K562 (cell line): ENCODE measurements around the gene FCHSD1. TPM values are rescaled to one million over a fixed set of nuclear protein-coding genes. Genes with fewer than 3 reads are reported as not detected.

Experiments
- CBFB ChIP-seq: sonication (generic); formaldehyde crosslinking; IDR thresholded peaks from 2 replicates; pipeline ENCODE4 v1.4.0; 2020; ENCODE audit warnings: mild to moderate bottlenecking, missing genetic modification reagents
- CBX3 ChIP-seq, 2 experiments: IDR thresholded peaks; 1 replicate in 1 of 2; 2 replicates in 1 of 2; pipeline ENCODE4 v1.6.1; 2012; ENCODE audit warnings: inconsistent platforms in 2 of 2, low read length in 2 of 2, borderline replicate concordance in 1 of 2, control low read depth in 1 of 2
- CEBPG ChIP-seq, 3 experiments: fragments of 200-800 bp in 1 of 3; sonication (Bioruptor generic) in 1 of 3; sonication (generic) in 1 of 3; formaldehyde crosslinking in 1 of 3; IDR thresholded peaks in 2 of 3; conservative IDR thresholded peaks in 1 of 3; 2 replicates each; pipeline versions ENCODE4 v1.6.1 to v1.8.0; 2016 to 2022; ENCODE audit warnings: missing compliant biosample characterization in 2 of 3, missing genetic modification characterization in 2 of 3, mild to moderate bottlenecking in 1 of 3, missing genetic modification reagents in 1 of 3
- CHAMP1 ChIP-seq: fragments of 450-650 bp; IDR thresholded peaks from 2 replicates; pipeline ENCODE4 v1.6.1; 2016; ENCODE audit warnings: mild to moderate bottlenecking
- CSDE1 ChIP-seq, 2 experiments: fragments of 450-650 bp; IDR thresholded peaks; 2 replicates each; pipeline ENCODE4 v1.6.1; 2016; ENCODE audit warnings: mild to moderate bottlenecking in 1 of 2
- HEY1 ChIP-seq: fragments of 250-450 bp; sonication (Bioruptor Pico); IDR thresholded peaks from 2 replicates; pipeline ENCODE4 v1.5.0; 2020; ENCODE audit warnings: mild to moderate bottlenecking, moderate library complexity, borderline replicate concordance
- MAFG ChIP-seq: fragments of 450-650 bp; conservative IDR thresholded peaks from 2 replicates; pipeline ENCODE4 v1.6.1; 2016; ENCODE audit warnings: missing genetic modification characterization, missing compliant biosample characterization
- PPARD ChIP-seq: fragments of 250-450 bp; sonication (Bioruptor Pico); IDR thresholded peaks from 2 replicates; pipeline ENCODE4 v1.8.0; 2022; ENCODE audit warnings: inconsistent platforms, mild to moderate bottlenecking, moderate library complexity
- RUNX1 ChIP-seq: sonication (generic); IDR thresholded peaks from 2 replicates; pipeline ENCODE4 v1.6.1; 2016; ENCODE audit warnings: antibody characterized with exemption, low read depth
- SREBF2 ChIP-seq: sonication (generic); formaldehyde crosslinking; IDR thresholded peaks from 2 replicates; pipeline ENCODE4 v1.4.0; 2020; ENCODE audit warnings: mild to moderate bottlenecking, missing genetic modification reagents
- TCF3 ChIP-seq: sonication (generic); formaldehyde crosslinking; IDR thresholded peaks from 2 replicates; pipeline ENCODE4 v1.4.0; 2020; ENCODE audit warnings: mild to moderate bottlenecking, missing genetic modification reagents
- TEAD2 ChIP-seq: fragments of 450-650 bp; IDR thresholded peaks from 2 replicates; pipeline ENCODE4 v1.6.1; 2016; ENCODE audit warnings: missing genetic modification characterization, control low read depth, missing compliant biosample characterization
- ZFP1 ChIP-seq: fragments of 450-650 bp; formaldehyde crosslinking; IDR thresholded peaks from 2 replicates; pipeline ENCODE4 v1.4.0; 2020; ENCODE audit warnings: mild to moderate bottlenecking, mixed read lengths
- ZNF184 ChIP-seq: sonication (generic); formaldehyde crosslinking; IDR thresholded peaks from 2 replicates; pipeline ENCODE4 v1.5.0; 2020; ENCODE audit warnings: missing genetic modification reagents
- ZNF354B ChIP-seq: fragments of 250-450 bp; sonication (Bioruptor Pico); IDR thresholded peaks from 2 replicates; pipeline ENCODE4 v1.4.0; 2020
- ZNF764 ChIP-seq: fragments of 250-450 bp; sonication (Bioruptor Pico); IDR thresholded peaks from 2 replicates; pipeline ENCODE4 v1.4.0; 2020; ENCODE audit warnings: low read depth, mild to moderate bottlenecking, moderate library complexity
- ZNF79 ChIP-seq: fragments of 250-450 bp; sonication (Bioruptor Pico); IDR thresholded peaks from 2 replicates; pipeline ENCODE4 v1.4.0; 2020; ENCODE audit warnings: low read depth, mild to moderate bottlenecking, moderate library complexity
- polyA plus RNA-seq, 8 experiments: library from polyadenylated mRNA; depleted of rRNA in 4 of 8; stranded (reverse) in 5 of 8; unstranded in 3 of 8; fragments of >200 nt; fragmentation: Nextera tagmentation in 2 of 8; fragmentation: Illumina TruSeq in 1 of 8; extraction: Ambion mirVana in 2 of 8; extraction: Trizol in 1 of 8; gene quantifications; 2 replicates each; pipeline versions ENCODE4 v1.2.1 to v1.2.3, GENCODE V29; 2011 to 2014; ENCODE audit warnings: inconsistent platforms in 1 of 8, missing spikeins in 1 of 8
- total RNA-seq, 7 experiments: library from RNA; depleted of rRNA in 6 of 7; stranded (reverse); fragments of >200 nt in 6 of 7; fragmentation: Illumina TruSeq in 2 of 7; extraction: Trizol in 2 of 7; gene quantifications; 2 replicates each; pipeline versions ENCODE4 v1.2.1 to v1.2.3, GENCODE V29; 2011 to 2021; ENCODE audit warnings: low replicate concordance in 1 of 7
- TF ChIP-seq, protein P1 (sequence below): sonication (generic); formaldehyde crosslinking; IDR thresholded peaks from 2 replicates; pipeline ENCODE4 v1.8.0; 2022; ENCODE audit warnings: mild to moderate bottlenecking, missing genetic modification reagents, borderline replicate concordance
- TF ChIP-seq, protein P2 (sequence below), 2 experiments: fragments of 450-650 bp in 1 of 2; sonication (generic) in 1 of 2; formaldehyde crosslinking in 1 of 2; IDR thresholded peaks in 1 of 2; conservative IDR thresholded peaks in 1 of 2; 2 replicates each; pipeline versions ENCODE4 v1.6.1 to v1.8.1; 2016 to 2023; ENCODE audit warnings: mild to moderate bottlenecking in 2 of 2, moderate library complexity in 2 of 2, inconsistent platforms in 1 of 2, missing genetic modification reagents in 1 of 2
- TF ChIP-seq, protein P3 (sequence below): fragments of 250-450 bp; sonication (Bioruptor Pico); IDR thresholded peaks from 2 replicates; pipeline ENCODE4 v1.8.0; 2022; ENCODE audit warnings: moderate library complexity, mild to moderate bottlenecking, inconsistent platforms

Gene FCHSD1
- total and polyA plus RNA-seq, 9 of the 15 experiments (the other 6 are each of a cell fraction or from before 2014, with no cell fraction given) = 0.35 to 37.5 (median 13.6) TPM

DNA sequence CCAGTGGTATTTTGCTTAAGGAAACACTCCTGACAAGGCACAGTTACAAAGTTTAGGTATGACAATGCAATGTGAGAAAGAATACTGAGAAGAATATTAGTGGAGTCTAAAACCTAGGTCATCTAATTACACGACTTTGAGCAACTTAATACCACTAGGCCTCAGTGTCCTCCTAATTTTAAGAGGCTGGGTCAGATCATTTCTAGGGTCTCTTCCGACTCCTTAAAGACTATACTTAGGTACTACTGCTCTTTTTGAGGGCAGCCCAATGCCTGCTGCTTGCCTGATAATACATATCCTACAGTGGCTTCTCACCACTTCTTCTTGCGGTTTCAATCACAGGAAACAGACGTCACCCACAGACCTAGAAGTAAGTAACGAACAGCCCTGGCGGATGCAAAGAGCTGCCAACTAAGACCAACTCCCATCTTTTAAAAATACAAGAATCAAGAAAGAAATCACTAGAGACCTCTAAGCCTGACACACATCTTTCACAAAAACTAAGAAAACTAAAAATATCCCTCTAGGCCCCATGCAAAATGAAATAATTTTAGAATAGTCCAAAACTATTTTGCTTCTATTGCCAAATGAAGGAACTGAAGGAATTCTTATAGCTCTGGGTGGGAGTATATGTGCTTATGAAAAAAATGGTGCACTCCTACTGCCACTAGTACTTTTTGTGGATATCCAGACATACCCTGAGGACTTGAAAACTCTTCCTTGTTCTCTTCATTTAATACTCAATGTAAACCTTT is 45.5 kb downstream of the FCHSD1 start (continued):
- TF ChIP-seq CBX3 (IDR thresholded peaks at IDR 0.05; ENCODE audit: borderline replicate concordance in 1 of 2, low read length in 2 of 2) (peak in 1 of 2 experiments; percentile 94; a peak in 2 of 3 replicates), CBFB (CRISPR knock-in tag) (peak; percentile 97), SREBF2 (CRISPR knock-in tag) (no peak), ZNF79 (CRISPR knock-in tag) (no peak), ZNF184 (CRISPR knock-in tag) (no peak), PPARD (CRISPR knock-in tag) (no peak), CHAMP1 (peak; percentile 54; the same call in 1 of the 2 replicates), HEY1 (CRISPR knock-in tag) (no peak), RUNX1 (peak; percentile 94; the same call in 1 of the 2 replicates), ZFP1 (no peak), MAFG (no peak; the same call in 1 of the 2 replicates), ZNF354B (CRISPR knock-in tag) (no peak), ZNF764 (CRISPR knock-in tag) (no peak), TCF3 (CRISPR knock-in tag) (peak; percentile 95), CSDE1 (IDR thresholded peaks at IDR 0.05) (no peak), TEAD2 (no peak), CEBPG (CRISPR knock-in tag; IDR thresholded peaks at IDR 0.05) (no peak), CEBPG (tag; conservative IDR thresholded peaks at IDR 0.05 in 1 of 2, IDR thresholded peaks at IDR 0.05 in 1 of 2) (no peak; a peak in 1 of 4 replicates)
- TF ChIP-seq, protein P1, sequence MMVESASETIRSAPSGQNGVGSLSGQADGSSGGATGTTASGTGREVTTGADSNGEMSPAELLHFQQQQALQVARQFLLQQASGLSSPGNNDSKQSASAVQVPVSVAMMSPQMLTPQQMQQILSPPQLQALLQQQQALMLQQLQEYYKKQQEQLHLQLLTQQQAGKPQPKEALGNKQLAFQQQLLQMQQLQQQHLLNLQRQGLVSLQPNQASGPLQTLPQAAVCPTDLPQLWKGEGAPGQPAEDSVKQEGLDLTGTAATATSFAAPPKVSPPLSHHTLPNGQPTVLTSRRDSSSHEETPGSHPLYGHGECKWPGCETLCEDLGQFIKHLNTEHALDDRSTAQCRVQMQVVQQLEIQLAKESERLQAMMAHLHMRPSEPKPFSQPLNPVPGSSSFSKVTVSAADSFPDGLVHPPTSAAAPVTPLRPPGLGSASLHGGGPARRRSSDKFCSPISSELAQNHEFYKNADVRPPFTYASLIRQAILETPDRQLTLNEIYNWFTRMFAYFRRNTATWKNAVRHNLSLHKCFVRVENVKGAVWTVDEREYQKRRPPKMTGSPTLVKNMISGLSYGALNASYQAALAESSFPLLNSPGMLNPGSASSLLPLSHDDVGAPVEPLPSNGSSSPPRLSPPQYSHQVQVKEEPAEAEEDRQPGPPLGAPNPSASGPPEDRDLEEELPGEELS (CRISPR knock-in tag) = no peak
- TF ChIP-seq, protein P2, sequence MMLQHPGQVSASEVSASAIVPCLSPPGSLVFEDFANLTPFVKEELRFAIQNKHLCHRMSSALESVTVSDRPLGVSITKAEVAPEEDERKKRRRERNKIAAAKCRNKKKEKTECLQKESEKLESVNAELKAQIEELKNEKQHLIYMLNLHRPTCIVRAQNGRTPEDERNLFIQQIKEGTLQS (IDR thresholded peaks at IDR 0.05) = peak; percentile 68; the same call in 1 of the 2 replicates
- TF ChIP-seq, protein P2 (CRISPR knock-in tag; conservative IDR thresholded peaks at IDR 0.05) = no peak
- TF ChIP-seq, protein P3, sequence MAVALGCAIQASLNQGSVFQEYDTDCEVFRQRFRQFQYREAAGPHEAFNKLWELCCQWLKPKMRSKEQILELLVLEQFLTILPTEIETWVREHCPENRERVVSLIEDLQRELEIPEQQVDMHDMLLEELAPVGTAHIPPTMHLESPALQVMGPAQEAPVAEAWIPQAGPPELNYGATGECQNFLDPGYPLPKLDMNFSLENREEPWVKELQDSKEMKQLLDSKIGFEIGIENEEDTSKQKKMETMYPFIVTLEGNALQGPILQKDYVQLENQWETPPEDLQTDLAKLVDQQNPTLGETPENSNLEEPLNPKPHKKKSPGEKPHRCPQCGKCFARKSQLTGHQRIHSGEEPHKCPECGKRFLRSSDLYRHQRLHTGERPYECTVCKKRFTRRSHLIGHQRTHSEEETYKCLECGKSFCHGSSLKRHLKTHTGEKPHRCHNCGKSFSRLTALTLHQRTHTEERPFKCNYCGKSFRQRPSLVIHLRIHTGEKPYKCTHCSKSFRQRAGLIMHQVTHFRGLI (CRISPR knock-in tag) = 0 out of 2 replicates have a peak, but pooled peaks have one; percentile 30
